Cardiac fibroblast (primary cell): ENCODE data around the gene PSMB11.

ENCODE experiments used
- DNase-seq, 2 donors: peaks; one replicate each; pipeline versions ENCODE4 v3.0.0 to v3.0.0-alpha.2; 2010; ENCODE audit warnings: low read depth in 2 of 2
- H3K4me3 ChIP-seq, 2 donors: replicated peaks in 1 of 2; 1 replicate in 1 of 2; 2 replicates in 1 of 2; pipeline ENCODE4 v1.5.1; 2011; ENCODE audit warnings: low read depth in 2 of 2, low read length in 2 of 2, mild to moderate bottlenecking in 2 of 2, moderate library complexity in 1 of 2
- TF ChIP-seq, protein P1 (sequence below): IDR thresholded peaks from one replicate; pipeline ENCODE4 v1.5.1; 2011; ENCODE audit warnings: low read depth, mild to moderate bottlenecking, low read length, inconsistent platforms

Gene PSMB11

DNA sequence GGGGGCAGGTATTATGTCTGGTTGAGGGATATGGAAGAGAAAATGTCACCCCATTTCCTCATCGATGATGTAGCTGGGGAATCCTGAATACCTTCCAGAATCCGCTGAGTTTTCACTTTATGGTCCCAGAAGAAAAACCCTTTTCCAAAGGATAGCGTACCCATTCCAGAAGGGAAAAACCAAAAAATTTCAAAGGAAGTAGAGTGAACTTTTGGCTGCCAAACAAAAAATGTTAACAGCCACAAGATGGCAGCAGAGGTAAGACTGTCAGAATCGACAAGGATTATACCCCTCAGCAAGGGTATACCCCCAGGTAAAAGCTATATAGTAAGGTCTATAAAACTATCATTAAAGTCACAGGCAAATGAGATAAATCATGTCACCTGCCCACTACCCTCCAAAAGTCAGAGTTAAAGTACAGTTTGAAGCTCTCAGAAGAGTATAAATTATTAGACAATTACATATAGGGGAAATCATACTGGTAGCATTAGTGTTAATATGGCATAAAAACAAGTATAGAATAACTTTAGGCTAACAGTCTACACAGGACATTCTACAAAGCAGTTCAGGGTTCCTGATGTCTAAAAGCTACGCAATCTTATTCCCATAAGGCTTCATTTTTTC is 34.9 kb downstream of the PSMB11 start:
- no peak overlapping the region for H3K4me3 ChIP-seq
- DNase-seq: peak; percentile 56 to 60
- TF ChIP-seq, protein P1, sequence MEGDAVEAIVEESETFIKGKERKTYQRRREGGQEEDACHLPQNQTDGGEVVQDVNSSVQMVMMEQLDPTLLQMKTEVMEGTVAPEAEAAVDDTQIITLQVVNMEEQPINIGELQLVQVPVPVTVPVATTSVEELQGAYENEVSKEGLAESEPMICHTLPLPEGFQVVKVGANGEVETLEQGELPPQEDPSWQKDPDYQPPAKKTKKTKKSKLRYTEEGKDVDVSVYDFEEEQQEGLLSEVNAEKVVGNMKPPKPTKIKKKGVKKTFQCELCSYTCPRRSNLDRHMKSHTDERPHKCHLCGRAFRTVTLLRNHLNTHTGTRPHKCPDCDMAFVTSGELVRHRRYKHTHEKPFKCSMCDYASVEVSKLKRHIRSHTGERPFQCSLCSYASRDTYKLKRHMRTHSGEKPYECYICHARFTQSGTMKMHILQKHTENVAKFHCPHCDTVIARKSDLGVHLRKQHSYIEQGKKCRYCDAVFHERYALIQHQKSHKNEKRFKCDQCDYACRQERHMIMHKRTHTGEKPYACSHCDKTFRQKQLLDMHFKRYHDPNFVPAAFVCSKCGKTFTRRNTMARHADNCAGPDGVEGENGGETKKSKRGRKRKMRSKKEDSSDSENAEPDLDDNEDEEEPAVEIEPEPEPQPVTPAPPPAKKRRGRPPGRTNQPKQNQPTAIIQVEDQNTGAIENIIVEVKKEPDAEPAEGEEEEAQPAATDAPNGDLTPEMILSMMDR: peak; percentile 70

DNA sequence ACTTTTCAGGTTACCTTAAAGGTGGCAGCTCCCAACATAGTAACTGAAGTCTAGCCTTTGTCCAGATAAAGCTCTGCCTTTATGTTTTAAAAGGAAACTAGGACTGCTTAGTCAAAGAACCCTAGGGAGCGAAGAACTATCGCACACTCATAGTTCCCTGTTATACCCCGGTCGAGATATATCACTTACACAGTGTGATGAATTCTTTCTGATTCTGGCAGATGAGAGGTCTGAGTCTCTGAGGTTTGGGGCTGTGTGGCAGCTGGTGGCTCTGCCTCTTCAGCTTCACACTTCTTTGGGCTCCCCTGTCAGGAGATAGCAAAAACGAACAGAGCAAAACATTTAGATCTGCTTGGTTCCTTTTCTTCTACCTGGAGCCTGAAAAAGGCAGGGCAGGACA is 36.0 kb downstream of the PSMB11 start:
- peak in 1 of 2 donors; percentile 58 for DNase-seq
- TF ChIP-seq, protein P1: no peak
- H3K4me3 ChIP-seq: no peak overlapping the region

DNA sequence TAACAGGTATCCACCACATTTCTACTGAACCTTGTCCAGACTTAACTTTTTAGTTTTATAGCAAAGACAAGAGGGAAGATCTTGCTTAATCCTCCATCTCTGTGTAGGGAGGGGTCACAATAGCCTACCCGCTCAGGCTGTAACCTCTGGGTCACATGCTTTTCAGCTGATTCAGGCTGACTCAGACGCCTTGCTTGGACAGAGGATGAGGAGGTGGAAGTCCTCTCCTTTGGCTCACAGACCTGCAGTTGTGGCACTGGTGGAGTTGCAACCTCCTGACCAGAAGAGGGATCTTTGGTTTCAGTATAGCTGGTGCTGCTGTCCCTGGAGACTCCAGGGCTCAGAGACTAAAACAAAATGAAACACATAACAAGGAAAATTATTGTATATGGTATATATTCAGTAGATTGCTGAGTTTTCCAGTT is 36.7 kb downstream of the PSMB11 start:
- peak; percentile 95 to 98 for DNase-seq
- H3K4me3 ChIP-seq: no peak overlapping the region
- TF ChIP-seq, protein P1: no peak

DNA sequence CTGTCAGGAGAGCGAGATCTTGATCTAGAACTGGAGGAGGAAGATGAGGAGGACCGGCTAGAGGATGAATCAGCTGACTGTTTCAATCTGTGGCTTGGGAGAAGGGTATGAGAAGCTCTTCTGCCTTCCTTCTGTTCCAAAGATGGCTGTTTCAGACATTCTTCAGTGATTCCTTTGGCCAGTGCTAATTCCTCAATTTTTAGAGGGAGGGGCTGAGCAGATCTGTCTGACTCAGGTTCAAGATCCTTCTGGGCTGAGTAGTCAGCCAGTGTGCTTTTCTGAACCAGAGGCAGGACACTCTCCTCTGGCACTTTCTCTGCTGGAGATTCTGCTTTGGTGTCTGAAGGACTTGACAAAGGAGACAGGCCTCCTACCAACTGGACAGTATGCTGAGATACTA is 37.7 kb downstream of the PSMB11 start:
- no peak overlapping the region for H3K4me3 ChIP-seq
- TF ChIP-seq, protein P1: no peak
- peak in 1 of 2 donors; percentile 40 for DNase-seq

DNA sequence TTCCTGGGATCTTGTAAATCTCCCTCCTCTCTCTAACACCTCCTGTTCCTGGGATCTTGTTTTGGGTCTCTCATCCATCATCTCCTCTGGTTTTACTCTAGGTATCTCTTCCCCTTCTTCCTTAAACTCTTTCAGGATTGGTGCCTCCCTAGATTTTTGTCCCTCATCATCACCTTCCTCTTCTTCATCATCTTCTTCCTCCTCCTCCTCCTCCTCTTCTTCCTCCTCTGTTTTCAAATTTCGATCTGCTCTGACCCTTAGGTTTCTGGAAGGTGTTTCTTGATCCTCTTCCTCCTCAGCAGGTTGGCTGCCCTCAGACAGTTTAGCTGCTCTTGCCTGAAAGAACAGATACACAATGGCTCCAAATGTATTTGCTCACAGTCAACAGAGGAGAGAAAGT is 38.5 kb downstream of the PSMB11 start:
- TF ChIP-seq, protein P1: no peak
- H3K4me3 ChIP-seq: no peak overlapping the region
- no peak for DNase-seq

DNA sequence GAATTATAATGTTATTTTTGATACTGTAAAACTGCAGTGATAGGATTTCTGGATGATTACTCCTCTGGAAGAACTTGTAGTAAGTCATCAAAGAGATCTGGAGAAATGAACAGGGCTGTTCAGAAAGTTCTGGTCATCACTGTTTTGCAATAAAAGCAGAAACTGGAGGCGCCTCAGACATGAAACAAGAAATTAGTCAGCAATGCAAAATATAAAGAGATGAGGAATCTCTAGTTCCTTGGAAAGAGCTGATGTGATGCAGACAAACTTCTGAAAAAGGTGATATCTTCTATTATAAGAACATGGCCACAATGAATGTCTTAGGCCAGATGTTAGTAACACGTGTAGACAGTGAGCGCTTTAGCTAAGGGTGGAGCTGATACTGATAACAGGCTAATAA is 43.4 kb downstream of the PSMB11 start:
- TF ChIP-seq, protein P1: no peak
- H3K4me3 ChIP-seq: no peak overlapping the region
- DNase-seq: peak; percentile 24 to 63

DNA sequence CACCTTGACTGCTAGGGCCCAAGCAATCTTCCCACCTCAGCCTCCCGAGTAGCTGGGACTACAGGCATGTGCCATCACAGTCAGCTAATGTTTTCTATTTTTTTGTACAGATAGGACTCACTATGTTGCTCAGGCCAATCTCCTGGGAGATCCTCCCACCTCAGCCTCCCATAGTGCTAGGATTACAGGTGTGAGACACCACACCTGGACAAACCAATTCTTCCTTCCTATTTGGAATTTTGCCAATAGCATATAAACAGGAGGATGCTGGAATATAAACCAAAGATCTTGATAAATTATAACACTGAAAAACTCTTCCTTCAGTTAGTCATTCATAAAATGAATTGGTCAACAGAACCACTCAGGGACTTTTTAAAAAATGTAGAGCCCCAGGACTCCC is 44.6 kb downstream of the PSMB11 start:
- DNase-seq: no peak
- TF ChIP-seq, protein P1: no peak
- no peak overlapping the region for H3K4me3 ChIP-seq
